HG03196 (cell line): Measurements from ENCODE around the gene KCNIP3.

Experiments used
- ATAC-seq: cut with Tn5 transposase; IDR thresholded peaks from one replicate; pipeline ENCODE4 v1.9.1; 2021; ENCODE audit not compliant: unreplicated experiment

Gene KCNIP3

GRCh38 chr2:95312543-95313201 is 15.5 kb downstream of the KCNIP3 start:
- ATAC-seq: no peak

GRCh38 chr2:95313296-95314131 is 16.4 kb downstream of the KCNIP3 start:
- ATAC-seq: no peak

GRCh38 chr2:95314598-95314963 is 17.4 kb downstream of the KCNIP3 start:
- ATAC-seq: no peak

- ATAC-seq: no peak
Measured at GRCh38 chr2:95314964-95315611, 17.9 kb downstream of the KCNIP3 start.

GRCh38 chr2:95315801-95316411 is 18.8 kb downstream of the KCNIP3 start:
- no peak for ATAC-seq

- ATAC-seq: no peak
Measured at GRCh38 chr2:95316466-95317122, 19.4 kb downstream of the KCNIP3 start.

GRCh38 chr2:95317123-95317500 is 20.0 kb downstream of the KCNIP3 start:
- no peak for ATAC-seq

- ATAC-seq: no peak
Measured at GRCh38 chr2:95317665-95318425, 20.7 kb downstream of the KCNIP3 start.

GRCh38 chr2:95318431-95319220 is 21.5 kb downstream of the KCNIP3 start:
- no peak for ATAC-seq

GRCh38 chr2:95319481-95320343 is 22.6 kb downstream of the KCNIP3 start:
- no peak for ATAC-seq

- ATAC-seq: no peak
Measured at GRCh38 chr2:95320344-95320712, 23.2 kb downstream of the KCNIP3 start.

- no peak for ATAC-seq
Measured at GRCh38 chr2:95320986-95321767, 24.0 kb downstream of the KCNIP3 start.

- ATAC-seq: no peak
Measured at GRCh38 chr2:95323347-95324155, 26.4 kb downstream of the KCNIP3 start.

- no peak for ATAC-seq
Measured at GRCh38 chr2:95325026-95325425, 27.9 kb downstream of the KCNIP3 start.

GRCh38 chr2:95325590-95326432 is 28.7 kb downstream of the KCNIP3 start:
- no peak for ATAC-seq

GRCh38 chr2:95326433-95327140 is 29.4 kb downstream of the KCNIP3 start:
- no peak for ATAC-seq
